Neural progenitor cell (in vitro differentiated cells): ENCODE data around the gene PCNX2. TPM values are rescaled to one million over a fixed set of nuclear protein-coding genes. Genes with fewer than 3 reads are reported as not detected.
"Not testable (repeated sequence)": the region's sequence is repeated elsewhere in the genome, so short reads cannot be mapped to it uniquely, and the experiment has no call there.

Experiments
- DNase-seq: peaks from one replicate; pipeline ENCODE4 v3.0.0-alpha.2; 2016; ENCODE audit warnings: low spot score
- H2AFZ ChIP-seq: fragments of 200-600 bp; sonication (generic); replicated peaks from 2 replicates; pipeline ENCODE4 v1.6.1; 2016; ENCODE audit warnings: antibody characterized with exemption
- H3F3A ChIP-seq: fragments of 200-600 bp; sonication (generic); 2 replicates; pipeline ENCODE4 v1.6.1; 2016; ENCODE audit warnings: antibody characterized with exemption, low read depth
- H3K27ac ChIP-seq: fragments of 200-600 bp; sonication (generic); 2 replicates; pipeline ENCODE4 v1.5.1; 2016; ENCODE audit warnings: mild to moderate bottlenecking
- H3K27me3 ChIP-seq: fragments of 200-600 bp; sonication (generic); 2 replicates; pipeline ENCODE4 v1.6.1; 2016; ENCODE audit warnings: mild to moderate bottlenecking, moderate library complexity
- H3K36me3 ChIP-seq: fragments of 200-600 bp; sonication (generic); 2 replicates; pipeline ENCODE4 v1.5.1; 2016
- H3K4me1 ChIP-seq: fragments of 200-600 bp; sonication (generic); 2 replicates; pipeline ENCODE4 v1.6.1; 2016; ENCODE audit warnings: mixed run types
- H3K4me2 ChIP-seq: fragments of 200-600 bp; sonication (generic); 2 replicates; pipeline ENCODE4 v1.6.1; 2016
- H3K4me3 ChIP-seq: fragments of 200-600 bp; sonication (generic); 2 replicates; pipeline ENCODE4 v1.5.1; 2016
- H3K79me2 ChIP-seq: fragments of 200-600 bp; sonication (generic); 2 replicates; pipeline ENCODE4 v1.6.1; 2016; ENCODE audit warnings: low read depth
- H3K9ac ChIP-seq: fragments of 200-600 bp; sonication (generic); 2 replicates; pipeline ENCODE4 v1.6.1; 2016
- H3K9me3 ChIP-seq: fragments of 200-600 bp; sonication (generic); 2 replicates; pipeline ENCODE4 v1.5.1; 2016; ENCODE audit warnings: low read depth
- H4K20me1 ChIP-seq: fragments of 200-600 bp; sonication (generic); 2 replicates; pipeline ENCODE4 v1.6.1; 2016; ENCODE audit warnings: low read depth
- H3K27ac Mint-ChIP-seq: 3 replicates; pipeline ENCODE4 v1.8.0; 2021; ENCODE audit warnings: mixed read lengths
- H3K27me3 Mint-ChIP-seq: 2 replicates; pipeline ENCODE4 v1.8.0; 2022; ENCODE audit warnings: low read depth, mild to moderate bottlenecking, inconsistent platforms, moderate library complexity, mixed read lengths; ENCODE audit not compliant: insufficient read depth
- H3K36me3 Mint-ChIP-seq: 3 replicates; pipeline ENCODE4 v1.8.0; 2021; ENCODE audit warnings: mixed read lengths
- H3K4me1 Mint-ChIP-seq: 3 replicates; pipeline ENCODE4 v1.8.0; 2021; ENCODE audit warnings: mixed read lengths
- H3K4me3 Mint-ChIP-seq: 3 replicates; pipeline ENCODE4 v1.8.0; 2021; ENCODE audit warnings: mild to moderate bottlenecking, moderate library complexity, mixed read lengths
- H3K9me3 Mint-ChIP-seq: 3 replicates; pipeline ENCODE4 v1.8.0; 2020; ENCODE audit warnings: mixed read lengths
- CTCF ChIP-seq: fragments of 200-600 bp; sonication (generic); IDR thresholded peaks from 2 replicates; pipeline ENCODE4 v1.5.1; 2017; ENCODE audit warnings: antibody characterized with exemption, mild to moderate bottlenecking
- EZH2 ChIP-seq: fragments of 200-600 bp; sonication (generic); IDR thresholded peaks from 2 replicates; pipeline ENCODE4 v1.6.1; 2017; ENCODE audit warnings: antibody characterized with exemption, mild to moderate bottlenecking, moderate library complexity
- EZH2phosphoT487 ChIP-seq: fragments of 200-600 bp; sonication (generic); IDR thresholded peaks from 2 replicates; pipeline ENCODE4 v1.6.1; 2017; ENCODE audit warnings: antibody characterized with exemption
- total RNA-seq: library from RNA; depleted of rRNA; stranded (reverse); fragments of >200 nt; gene quantifications from 2 replicates; pipeline ENCODE4 v1.2.3, GENCODE V29; 2015; ENCODE audit warnings: low replicate concordance

The PCNX2 gene
- total RNA-seq, 1 donor from 2014 or later: 30.8 TPM

GRCh38 chr1:233138788-233139585 is 156.5 kb downstream of the PCNX2 start:
- TF ChIP-seq EZH2 (no peak), EZH2phosphoT487 (no peak), CTCF (no peak)

GRCh38 chr1:233135833-233136232 is 159.7 kb downstream of the PCNX2 start:
- Histone ChIP-seq H3K9me3 (no peaks in the 10 kb centered on the region), H3K4me3 (no peak overlapping the region), H2AFZ (no peak overlapping the region), H3K79me2 (no peaks in the 10 kb centered on the region), H3K4me2 (no peak overlapping the region), H3K27me3 (no peaks in the 10 kb centered on the region), H3K9ac (no peak overlapping the region), H3K27ac (no peak overlapping the region), H4K20me1 (no peaks in the 10 kb centered on the region), H3F3A (no peaks in the 10 kb centered on the region), H3K36me3 (no peaks in the 10 kb centered on the region), H3K4me1 (no peaks in the 10 kb centered on the region)
- Mint-ChIP-seq H3K36me3 (peaks cover 11% of the 10 kb centered on the region), H3K4me3 (no peak overlapping the region), H3K9me3 (no peaks in the 10 kb centered on the region), H3K27ac (no peak overlapping the region), H3K27me3 (no peaks in the 10 kb centered on the region), H3K4me1 (peaks cover 12% of the 10 kb centered on the region)
- TF ChIP-seq EZH2 (no peak), CTCF (no peak), EZH2phosphoT487 (no peak)
- DNase-seq: no peak

More at GRCh38 chr1:233138788-233139585, 156.5 kb downstream of the PCNX2 start:
- H3K9me3 Mint-ChIP-seq: no peaks in the 10 kb centered on the region
- H3K9me3 ChIP-seq: no peaks in the 10 kb centered on the region
- H3K4me1 Mint-ChIP-seq: peaks cover 9% of the 10 kb centered on the region
- no peaks in the 10 kb centered on the region for H3K27me3 Mint-ChIP-seq
- H3K4me2 ChIP-seq: no peak overlapping the region
- no peaks in the 10 kb centered on the region for H3K4me1 ChIP-seq
- H3K36me3 Mint-ChIP-seq: peaks cover 9% of the 10 kb centered on the region
- no peaks in the 10 kb centered on the region for H3K79me2 ChIP-seq
- no peaks in the 10 kb centered on the region for H3K27me3 ChIP-seq
- H3K36me3 ChIP-seq: no peaks in the 10 kb centered on the region
- H3K9ac ChIP-seq: no peak overlapping the region
- H3K4me3 Mint-ChIP-seq: no peak overlapping the region
- H3F3A ChIP-seq: no peaks in the 10 kb centered on the region
- no peak for DNase-seq
- no peak overlapping the region for H3K27ac ChIP-seq
- no peaks in the 10 kb centered on the region for H4K20me1 ChIP-seq
- no peak overlapping the region for H3K4me3 ChIP-seq
- H3K27ac Mint-ChIP-seq: no peak overlapping the region
- H2AFZ ChIP-seq: no peak overlapping the region

GRCh38 chr1:233132445-233132844 is 163.1 kb downstream of the PCNX2 start:
- no peaks in the 10 kb centered on the region for H3K79me2 ChIP-seq
- Mint-ChIP-seq H3K36me3 (peaks cover 16% of the 10 kb centered on the region), H3K27ac (peak overlapping the region; percentile 29), H3K27me3 (no peaks in the 10 kb centered on the region), H3K9me3 (no peaks in the 10 kb centered on the region), H3K4me1 (peaks cover 6% of the 10 kb centered on the region), H3K4me3 (no peak overlapping the region)
- H3K9me3 ChIP-seq: no peaks in the 10 kb centered on the region
- no peak overlapping the region for H3K27ac ChIP-seq
- no peaks in the 10 kb centered on the region for H3K27me3 ChIP-seq
- H3K4me3 ChIP-seq: no peak overlapping the region
- H2AFZ ChIP-seq: no peak overlapping the region
- DNase-seq: no peak
- H3K4me2 ChIP-seq: no peak overlapping the region
- H3K36me3 ChIP-seq: no peaks in the 10 kb centered on the region
- H3F3A ChIP-seq: no peaks in the 10 kb centered on the region
- no peak for TF ChIP-seq CTCF
- no peak for TF ChIP-seq EZH2
- no peak for TF ChIP-seq EZH2phosphoT487
- H4K20me1 ChIP-seq: no peaks in the 10 kb centered on the region
- no peaks in the 10 kb centered on the region for H3K4me1 ChIP-seq
- H3K9ac ChIP-seq: no peak overlapping the region

- not testable (repeated sequence) for H3F3A ChIP-seq, H3K36me3 Mint-ChIP-seq, H3K79me2 ChIP-seq, H3K4me1 ChIP-seq, H3K9ac ChIP-seq, H3K9me3 ChIP-seq, H3K27ac ChIP-seq, H2AFZ ChIP-seq, DNase-seq, H3K4me3 ChIP-seq, H3K4me3 Mint-ChIP-seq, H3K27me3 ChIP-seq, H3K27ac Mint-ChIP-seq, H3K36me3 ChIP-seq, H4K20me1 ChIP-seq, H3K4me1 Mint-ChIP-seq, H3K4me2 ChIP-seq, H3K27me3 Mint-ChIP-seq, H3K9me3 Mint-ChIP-seq
Observed at GRCh38 chr1:233129031-233129430, 166.5 kb downstream of the PCNX2 start.
